Prostate gland (tissue), 2 donors: ENCODE measurements around the gene TK1.

Source experiments
- POLR2A ChIP-seq: fragments of 450-650 bp; IDR thresholded peaks from one replicate; pipeline ENCODE4 v1.6.1; 2016; ENCODE audit warnings: antibody characterized with exemption, mild to moderate bottlenecking
- TF ChIP-seq, protein P1 (sequence below), 4 experiments: fragments of 200-600 bp in 2 of 4; fragments of 450-650 bp in 2 of 4; sonication (generic) in 2 of 4; IDR thresholded peaks; 1 replicate in 3 of 4; 2 replicates in 1 of 4; pipeline ENCODE4 v1.5.1; 2016 to 2019; ENCODE audit warnings: antibody characterized with exemption in 4 of 4, mild to moderate bottlenecking in 2 of 4, moderate library complexity in 2 of 4

DNA sequence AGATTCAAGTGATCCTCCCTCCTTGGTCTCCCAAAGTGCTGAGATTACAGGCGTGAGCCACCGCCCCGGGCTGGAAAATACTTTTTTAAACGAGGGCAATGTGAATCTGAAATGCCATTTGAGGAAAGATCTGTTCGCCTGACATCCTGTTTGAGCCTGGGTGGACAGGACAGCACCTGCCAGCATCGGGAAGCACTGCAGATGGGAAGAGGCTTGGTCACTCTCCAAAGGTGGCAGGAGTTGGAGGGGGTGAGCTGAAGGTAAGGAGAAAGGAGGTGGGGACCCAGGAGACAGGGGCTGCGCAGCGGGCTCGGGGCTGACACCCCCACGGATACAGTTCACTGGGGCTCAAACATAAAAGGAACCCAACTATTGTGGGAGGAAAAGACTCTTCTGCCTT lies 23.3 kb upstream of the TK1 start:
- TF ChIP-seq, protein P1, sequence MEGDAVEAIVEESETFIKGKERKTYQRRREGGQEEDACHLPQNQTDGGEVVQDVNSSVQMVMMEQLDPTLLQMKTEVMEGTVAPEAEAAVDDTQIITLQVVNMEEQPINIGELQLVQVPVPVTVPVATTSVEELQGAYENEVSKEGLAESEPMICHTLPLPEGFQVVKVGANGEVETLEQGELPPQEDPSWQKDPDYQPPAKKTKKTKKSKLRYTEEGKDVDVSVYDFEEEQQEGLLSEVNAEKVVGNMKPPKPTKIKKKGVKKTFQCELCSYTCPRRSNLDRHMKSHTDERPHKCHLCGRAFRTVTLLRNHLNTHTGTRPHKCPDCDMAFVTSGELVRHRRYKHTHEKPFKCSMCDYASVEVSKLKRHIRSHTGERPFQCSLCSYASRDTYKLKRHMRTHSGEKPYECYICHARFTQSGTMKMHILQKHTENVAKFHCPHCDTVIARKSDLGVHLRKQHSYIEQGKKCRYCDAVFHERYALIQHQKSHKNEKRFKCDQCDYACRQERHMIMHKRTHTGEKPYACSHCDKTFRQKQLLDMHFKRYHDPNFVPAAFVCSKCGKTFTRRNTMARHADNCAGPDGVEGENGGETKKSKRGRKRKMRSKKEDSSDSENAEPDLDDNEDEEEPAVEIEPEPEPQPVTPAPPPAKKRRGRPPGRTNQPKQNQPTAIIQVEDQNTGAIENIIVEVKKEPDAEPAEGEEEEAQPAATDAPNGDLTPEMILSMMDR (IDR thresholded peaks at IDR 0.05) = no peak
- no peak for TF ChIP-seq POLR2A
